HepG2 (cell line): ENCODE data around the gene TNP2. TPM values are rescaled to one million over a fixed set of nuclear protein-coding genes. Genes with fewer than 3 reads are reported as not detected.

ENCODE experiments used
- ATAC-seq: fragments of 200-7000 bp; cut with Tn5 transposase; 3 replicates; pipeline ENCODE4 v1.9.1; 2020; ENCODE audit warnings: mild to moderate bottlenecking, moderate library complexity
- BruUV-seq: library from RNA; stranded (reverse); fragments of 400-500 nt; replicated peaks from 2 replicates; lab custom pipeline; 2021; lab: Mats Ljungman, UMichigan
- CTCF ChIA-PET: fragments of 300-600 bp; formaldehyde crosslinking; extraction: SDS; loops from one replicate; lab custom pipeline; 2021; ENCODE audit warnings: low total read pairs, inconsistent platforms, low intra/inter-chr PET ratio; lab: Yijun Ruan, JAX
- POLR2A ChIA-PET: fragments of 350-600 bp; sonication (Branson Sonifier 250); formaldehyde crosslinking; loops from one replicate; lab custom pipeline; 2020; ENCODE audit warnings: antibody characterized with exemption, inconsistent platforms; lab: Yijun Ruan, JAX
- DNase-seq: peaks from one replicate; pipeline ENCODE4 v3.0.0-alpha.2; 2015; ENCODE audit warnings: low spot score
- FAIRE-seq: peaks from 3 replicates; lab custom pipeline; 2011; peaks lifted over from hg19 to GRCh38; lab: Jason Lieb, UNC
- H2AFZ ChIP-seq: one replicate; pipeline ENCODE4 v1.6.1; 2011; ENCODE audit warnings: low read length, inconsistent platforms
- H3K27ac ChIP-seq: fragments of 300-600 bp; 3 replicates; pipeline ENCODE4 v1.8.0; 2011; ENCODE audit warnings: mixed run types, mild to moderate bottlenecking, mixed read lengths, low read length, inconsistent platforms; ENCODE audit not compliant: insufficient read depth; ENCODE audit errors: extremely low read length
- H3K27me3 ChIP-seq, 2 experiments: fragments of 200-600 bp in 1 of 2; 2 replicates in 1 of 2; 3 replicates in 1 of 2; pipeline versions ENCODE4 v1.6.0 to v1.8.0; 2011; ENCODE audit warnings: low read length in 2 of 2, mild to moderate bottlenecking in 2 of 2, moderate library complexity in 2 of 2, inconsistent platforms in 1 of 2; ENCODE audit not compliant: insufficient read depth in 2 of 2, control insufficient read depth in 1 of 2
- H3K36me3 ChIP-seq, 2 experiments: fragments of 200-600 bp in 1 of 2; replicated peaks in 1 of 2; 2 replicates in 1 of 2; 3 replicates in 1 of 2; pipeline versions ENCODE4 v1.5.1 to v1.8.0; 2011; ENCODE audit warnings: low read length in 2 of 2, inconsistent platforms in 1 of 2; ENCODE audit not compliant: insufficient read depth in 2 of 2, control insufficient read depth in 1 of 2
- H3K4me1 ChIP-seq: 2 replicates; pipeline ENCODE4 v1.5.1; 2012; ENCODE audit warnings: low read length, inconsistent platforms; ENCODE audit not compliant: insufficient read depth
- H3K4me2 ChIP-seq: 2 replicates; pipeline ENCODE4 v1.6.0; 2011; ENCODE audit warnings: low read depth, low read length, inconsistent platforms
- H3K4me3 ChIP-seq, 3 experiments: fragments of 200-600 bp in 1 of 3; sonication (generic), shearing (Covaris generic) in 1 of 3; replicated peaks in 1 of 3; 2 replicates each; pipeline ENCODE4 v1.5.1; 2011 to 2016; ENCODE audit warnings: low read length in 3 of 3, inconsistent platforms in 2 of 3, low read depth in 2 of 3, mild to moderate bottlenecking in 2 of 3, control low read depth in 1 of 3, mixed read lengths in 1 of 3; ENCODE audit not compliant: insufficient read depth in 1 of 3
- H3K79me2 ChIP-seq: one replicate; pipeline ENCODE4 v1.6.1; 2011; ENCODE audit warnings: low read length, inconsistent platforms; ENCODE audit not compliant: insufficient read depth
- H3K9ac ChIP-seq: 2 replicates; pipeline ENCODE4 v1.6.0; 2011; ENCODE audit warnings: mild to moderate bottlenecking, low read depth, low read length, inconsistent platforms; ENCODE audit not compliant: insufficient read depth
- H3K9me3 ChIP-seq: 2 replicates; pipeline ENCODE4 v1.5.1; 2012; ENCODE audit warnings: mild to moderate bottlenecking, low read length
- H4K20me1 ChIP-seq: 2 replicates; pipeline ENCODE4 v1.6.0; 2011; ENCODE audit warnings: inconsistent platforms, mild to moderate bottlenecking, low read length, moderate library complexity; ENCODE audit not compliant: insufficient read depth
- ETV5 ChIP-seq: IDR thresholded peaks from 2 replicates; pipeline ENCODE4 v1.6.1; 2018; ENCODE audit warnings: missing biosample characterization, missing genetic modification reagents, inconsistent platforms, borderline replicate concordance
- GATA4 ChIP-seq: sonication (generic); IDR thresholded peaks from 2 replicates; pipeline ENCODE4 v1.6.1; 2016; ENCODE audit warnings: antibody characterized with exemption, low read depth, borderline replicate concordance
- KAT7 ChIP-seq: IDR thresholded peaks from 2 replicates; pipeline ENCODE4 v1.6.1; 2018; ENCODE audit warnings: borderline replicate concordance, missing compliant biosample characterization
- KDM1A ChIP-seq: IDR thresholded peaks from 2 replicates; pipeline ENCODE4 v1.6.1; 2016; ENCODE audit warnings: missing compliant biosample characterization
- MAX ChIP-seq: IDR thresholded peaks from 2 replicates; pipeline ENCODE4 v1.6.1; 2012; ENCODE audit warnings: inconsistent platforms
- MNT ChIP-seq: fragments of 450-650 bp; IDR thresholded peaks from 2 replicates; pipeline ENCODE4 v1.6.1; 2016
- RCOR2 ChIP-seq: IDR thresholded peaks from 2 replicates; pipeline ENCODE4 v1.6.1; 2016; ENCODE audit warnings: missing biosample characterization, missing genetic modification reagents
- SKI ChIP-seq: fragments of 450-650 bp; IDR thresholded peaks from one replicate; pipeline ENCODE4 v1.6.1; 2018; ENCODE audit warnings: mild to moderate bottlenecking; ENCODE audit not compliant: partially characterized antibody
- ZFP41 ChIP-seq: sonication (generic); formaldehyde crosslinking; IDR thresholded peaks from 2 replicates; pipeline ENCODE4 v1.4.0; 2020; ENCODE audit warnings: mild to moderate bottlenecking, missing genetic modification reagents, borderline replicate concordance
- ZFP62 ChIP-seq: sonication (generic); formaldehyde crosslinking; IDR thresholded peaks from 2 replicates; pipeline ENCODE4 v1.4.0; 2020; ENCODE audit warnings: missing genetic modification reagents
- ZMYM3 ChIP-seq: sonication (generic); formaldehyde crosslinking; IDR thresholded peaks from 2 replicates; pipeline ENCODE4 v1.5.1; 2020; ENCODE audit warnings: mild to moderate bottlenecking, missing genetic modification reagents
- ZNF629 ChIP-seq: sonication (generic); formaldehyde crosslinking; conservative IDR thresholded peaks from 2 replicates; pipeline ENCODE4 v1.5.0; 2020; ENCODE audit warnings: missing genetic modification reagents
- WGBS: methylation state at CpG from one replicate; pipeline ENCODE4 v1.1.6; 2017; ENCODE audit warnings: low lambda C conversion rate; 5-methylcytosine and 5-hydroxymethylcytosine counted together
- in situ Hi-C: cut with HindIII; loops from 2 replicates; pipeline ENCODE4 v1.10.0; 2017; ENCODE audit warnings: low pct_unique_long_range_greater_than_20kb; ENCODE audit not compliant: extremely low pct_ligation_motif_present
- intact Hi-C: fragments of 100-400 bp; cut with micrococcal nuclease; formaldehyde crosslinking; loops from one replicate; pipeline ENCODE4 v1.10.0; 2022; ENCODE audit not compliant: unreplicated experiment
- polyA plus RNA-seq, 8 experiments: library from polyadenylated mRNA; depleted of rRNA in 3 of 8; stranded (reverse) in 7 of 8; unstranded in 1 of 8; fragments of >200 nt; fragmentation: Illumina TruSeq in 4 of 8; extraction: Trizol in 4 of 8; gene quantifications; 2 replicates each; pipeline versions ENCODE4 v1.2.1 to v1.2.3, GENCODE V29; 2011 to 2016; ENCODE audit warnings: low read depth in 4 of 8, missing spikeins in 1 of 8, mixed read lengths in 1 of 8; ENCODE audit not compliant: insufficient read depth in 1 of 8
- total RNA-seq, 5 experiments: library from RNA; depleted of rRNA; stranded (reverse); fragments of >200 nt; fragmentation: Illumina TruSeq; extraction: Trizol; gene quantifications; 2 replicates each; pipeline ENCODE4 v1.2.3, GENCODE V29; 2016; ENCODE audit warnings: low read depth in 1 of 5

Gene TNP2
- total and polyA plus RNA-seq, 2 of the 13 experiments (the other 11 are each of a cell fraction or from before 2014, with no cell fraction given), result not detected

- CTCF ChIA-PET, result no interaction called here
- Histone ChIP-seq H3K9ac (no peak overlapping the region), H3K79me2 (no peaks in the 10 kb centered on the region), H3K27me3 (no peaks in the 10 kb centered on the region; a peak in 1 of 5 replicates), H3K36me3 (no peaks in the 10 kb centered on the region), H3K4me2 (no peak overlapping the region), H4K20me1 (no peaks in the 10 kb centered on the region), H3K27ac (no peak overlapping the region), H3K4me3 (no peak overlapping the region), H3K9me3 (peaks cover 5% of the 10 kb centered on the region; the same call in 1 of the 2 replicates), H3K4me1 (peaks cover 88% of the 10 kb centered on the region), H2AFZ (no peak overlapping the region)
- FAIRE-seq (no peak), DNase-seq (no peak), ATAC-seq (no peak)
- in situ Hi-C loops (no loop called here), intact Hi-C loops (no loop called here)
- 0 out of 2 replicates have a peak, but pooled peaks have one; percentile 13 for TF ChIP-seq KDM1A (CRISPR knock-in tag)
- peak; percentile 37; the same call in 1 of the 2 replicates for TF ChIP-seq ETV5 (CRISPR knock-in tag)
- no peak for TF ChIP-seq ZFP62 (CRISPR knock-in tag)
- no peak for TF ChIP-seq GATA4
- 0 out of 2 replicates have a peak, but pooled peaks have one; percentile 1 for TF ChIP-seq MNT
- 0 out of 2 replicates have a peak, but pooled peaks have one; percentile 37 for TF ChIP-seq ZFP41 (CRISPR knock-in tag)
- TF ChIP-seq ZMYM3 (CRISPR knock-in tag), result peak; percentile 88
- TF ChIP-seq RCOR2 (CRISPR knock-in tag), result 0 out of 2 replicates have a peak, but pooled peaks have one; percentile 60
- TF ChIP-seq ZNF629 (CRISPR knock-in tag), result peak; percentile 89
- TF ChIP-seq KAT7 (CRISPR knock-in tag), result no peak
- TF ChIP-seq SKI, result no peak
- peak; percentile 25; the same call in 1 of the 2 replicates for TF ChIP-seq MAX
- no TSS peak for BruUV-seq
- 62% methylated on average over 9 of the region's 9 CpGs for WGBS
- POLR2A ChIA-PET, result interaction anchor here (1.0 to 2.3 kb wide), 2 partner anchors 8 to 48 kb away, joined by 4 to 9 read pairs; partner anchors contain the start of gene SOCS1
Measured at GRCh38 chr16:11264155-11264832, 4.8 kb downstream of the TNP2 start.
